ENCODE data around the gene EIF4E1B. TPM values are rescaled to one million over a fixed set of nuclear protein-coding genes. Genes with fewer than 3 reads are reported as not detected.
"Not testable (repeated sequence)": the region's sequence is repeated elsewhere in the genome, so short reads cannot be mapped to it uniquely, and the experiment has no call there.

EIF4E1B gene
- total RNA-seq, 2 donors from 2014 or later, result not detected

GRCh38 chr5:176597417-176598389, 32.8 kb upstream of the EIF4E1B start:
- H3K27me3 ChIP-seq (replicated peaks; ENCODE audit: insufficient read depth), result no peaks in the 10 kb centered on the region
- no peak overlapping the region for H3K27ac ChIP-seq
- no peak for DNase-seq (ENCODE audit: low spot score)
- no peaks in the 10 kb centered on the region for H3K9me3 ChIP-seq
- peaks cover 0 to 4% of the 10 kb centered on the region in 2 donors for H3K4me1 ChIP-seq (ENCODE audit: control insufficient read depth in 1 of 2, low read depth in 2 of 2)
- ATAC-seq (ENCODE audit: insufficient number of reproducible peaks, low FRiP score, low read depth), result no peak
- peak overlapping the region; percentile 63 for H3K4me3 ChIP-seq
- TF ChIP-seq, protein P1, sequence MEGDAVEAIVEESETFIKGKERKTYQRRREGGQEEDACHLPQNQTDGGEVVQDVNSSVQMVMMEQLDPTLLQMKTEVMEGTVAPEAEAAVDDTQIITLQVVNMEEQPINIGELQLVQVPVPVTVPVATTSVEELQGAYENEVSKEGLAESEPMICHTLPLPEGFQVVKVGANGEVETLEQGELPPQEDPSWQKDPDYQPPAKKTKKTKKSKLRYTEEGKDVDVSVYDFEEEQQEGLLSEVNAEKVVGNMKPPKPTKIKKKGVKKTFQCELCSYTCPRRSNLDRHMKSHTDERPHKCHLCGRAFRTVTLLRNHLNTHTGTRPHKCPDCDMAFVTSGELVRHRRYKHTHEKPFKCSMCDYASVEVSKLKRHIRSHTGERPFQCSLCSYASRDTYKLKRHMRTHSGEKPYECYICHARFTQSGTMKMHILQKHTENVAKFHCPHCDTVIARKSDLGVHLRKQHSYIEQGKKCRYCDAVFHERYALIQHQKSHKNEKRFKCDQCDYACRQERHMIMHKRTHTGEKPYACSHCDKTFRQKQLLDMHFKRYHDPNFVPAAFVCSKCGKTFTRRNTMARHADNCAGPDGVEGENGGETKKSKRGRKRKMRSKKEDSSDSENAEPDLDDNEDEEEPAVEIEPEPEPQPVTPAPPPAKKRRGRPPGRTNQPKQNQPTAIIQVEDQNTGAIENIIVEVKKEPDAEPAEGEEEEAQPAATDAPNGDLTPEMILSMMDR (IDR thresholded peaks at IDR 0.05), result no peak
- no peaks in the 10 kb centered on the region for H3K36me3 ChIP-seq

- not testable (repeated sequence) for H3K4me3 ChIP-seq; ATAC-seq (ENCODE audit: insufficient number of reproducible peaks, low FRiP score, low read depth); DNase-seq (ENCODE audit: low spot score); H3K27me3 ChIP-seq (replicated peaks; ENCODE audit: insufficient read depth); H3K9me3 ChIP-seq; H3K27ac ChIP-seq; H3K36me3 ChIP-seq; H3K4me1 ChIP-seq (ENCODE audit: control insufficient read depth in 1 of 2, low read depth in 2 of 2)
Observed at GRCh38 chr5:176599749-176600430, 30.6 kb upstream of the EIF4E1B start.

DNA sequence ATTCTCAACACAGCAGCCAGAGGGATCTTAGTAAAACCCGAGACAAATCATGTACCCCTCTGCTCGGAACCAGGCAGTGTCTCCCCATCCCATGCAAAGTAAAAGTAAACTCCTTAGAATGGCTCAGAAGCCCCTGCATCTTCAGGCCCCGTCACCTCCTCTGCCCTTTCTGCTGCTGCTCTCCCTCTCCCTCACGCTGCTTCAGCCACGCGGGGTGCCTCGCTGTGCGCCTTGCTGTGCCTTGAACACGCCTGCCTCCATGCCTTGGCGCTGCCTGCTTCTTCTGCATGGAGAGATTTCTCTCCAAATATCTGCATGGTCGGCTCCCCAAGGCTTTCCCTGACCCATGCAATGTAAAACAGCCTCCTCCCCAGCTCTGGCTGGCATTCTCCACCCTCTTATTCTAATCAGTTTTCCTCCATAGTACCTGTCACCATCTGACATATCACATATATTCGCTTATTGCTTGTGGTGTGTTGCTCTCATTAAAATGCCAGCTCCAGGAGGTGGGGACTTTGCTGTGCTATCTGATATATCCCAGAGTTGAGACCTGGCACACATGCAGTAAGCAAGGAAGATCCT, 28.5 kb upstream of the EIF4E1B start:
- TF ChIP-seq, protein P1 (IDR thresholded peaks at IDR 0.05), result no peak
- Histone ChIP-seq H3K4me1 (ENCODE audit: control insufficient read depth in 1 of 2, low read depth in 2 of 2) (peaks cover 0 to 3% of the 10 kb centered on the region in 2 donors), H3K4me3 (no peak overlapping the region), H3K9me3 (no peaks in the 10 kb centered on the region), H3K27me3 (replicated peaks; ENCODE audit: insufficient read depth) (no peaks in the 10 kb centered on the region), H3K27ac (no peak overlapping the region), H3K36me3 (no peaks in the 10 kb centered on the region)
- DNase-seq (ENCODE audit: low spot score) (no peak), ATAC-seq (ENCODE audit: insufficient number of reproducible peaks, low FRiP score, low read depth) (no peak)

GRCh38 chr5:176603091-176603490, 27.4 kb upstream of the EIF4E1B start:
- no peak overlapping the region for H3K27ac ChIP-seq
- H3K36me3 ChIP-seq, result no peaks in the 10 kb centered on the region
- ATAC-seq (ENCODE audit: insufficient number of reproducible peaks, low FRiP score, low read depth) (no peak), DNase-seq (ENCODE audit: low spot score) (no peak)
- no peak overlapping the region for H3K4me3 ChIP-seq
- TF ChIP-seq, protein P1 (IDR thresholded peaks at IDR 0.05), result no peak
- H3K4me1 ChIP-seq (ENCODE audit: control insufficient read depth in 1 of 2, low read depth in 2 of 2), result no peaks in the 10 kb centered on the region
- H3K9me3 ChIP-seq, result no peaks in the 10 kb centered on the region
- no peaks in the 10 kb centered on the region for H3K27me3 ChIP-seq (replicated peaks; ENCODE audit: insufficient read depth)

DNA sequence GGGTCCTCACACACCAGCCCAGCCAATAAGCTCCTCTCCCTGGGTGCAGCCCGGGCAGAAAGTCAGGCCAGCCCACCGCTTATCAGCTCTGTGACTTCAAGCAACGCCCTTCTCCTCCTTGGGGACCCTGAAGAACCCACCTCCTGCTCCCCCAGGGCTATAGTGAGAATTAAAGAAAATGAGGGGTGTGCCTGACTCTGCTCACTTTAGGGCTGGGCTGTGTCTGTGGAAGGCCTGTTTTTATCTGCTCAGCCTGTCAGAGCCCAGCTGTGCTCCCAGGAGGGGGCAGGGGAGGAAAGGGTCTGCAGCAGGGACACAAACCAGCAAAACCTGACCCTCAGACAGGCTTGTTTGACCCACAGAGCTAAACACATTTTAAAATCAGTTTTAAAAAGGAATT, 24.4 kb upstream of the EIF4E1B start:
- Histone ChIP-seq H3K4me1 (ENCODE audit: control insufficient read depth in 1 of 2, low read depth in 2 of 2) (no peaks in the 10 kb centered on the region), H3K27me3 (replicated peaks; ENCODE audit: insufficient read depth) (no peaks in the 10 kb centered on the region), H3K9me3 (no peaks in the 10 kb centered on the region), H3K4me3 (no peak overlapping the region), H3K27ac (no peak overlapping the region), H3K36me3 (no peaks in the 10 kb centered on the region)
- TF ChIP-seq, protein P1 (IDR thresholded peaks at IDR 0.05), result no peak
- ATAC-seq (ENCODE audit: insufficient number of reproducible peaks, low FRiP score, low read depth) (no peak), DNase-seq (ENCODE audit: low spot score) (no peak)
